Nephron progenitor cell (in vitro differentiated cells): ENCODE data around the gene ARL5C.
"Not testable (repeated sequence)": the region's sequence is repeated elsewhere in the genome, so short reads cannot be mapped to it uniquely, and the experiment has no call there.

Experiments
- DNase-seq: peaks from one replicate; pipeline ENCODE4 v3.0.0; 2021
- H3K27ac Mint-ChIP-seq: 2 replicates; pipeline ENCODE4 v1.8.0; 2021; ENCODE audit warnings: mild to moderate bottlenecking, moderate library complexity, mixed read lengths
- H3K27me3 Mint-ChIP-seq: 2 replicates; pipeline ENCODE4 v1.8.0; 2021; ENCODE audit warnings: mild to moderate bottlenecking, low read depth, mixed read lengths; ENCODE audit not compliant: poor library complexity
- H3K36me3 Mint-ChIP-seq: 2 replicates; pipeline ENCODE4 v1.8.0; 2021; ENCODE audit warnings: low read depth, mixed read lengths
- H3K4me1 Mint-ChIP-seq: 2 replicates; pipeline ENCODE4 v1.8.0; 2021; ENCODE audit warnings: mixed read lengths
- H3K4me3 Mint-ChIP-seq: 2 replicates; pipeline ENCODE4 v1.8.0; 2021; ENCODE audit warnings: mild to moderate bottlenecking, moderate library complexity, mixed read lengths
- H3K9me3 Mint-ChIP-seq: 2 replicates; pipeline ENCODE4 v1.8.0; 2021; ENCODE audit warnings: mild to moderate bottlenecking, moderate library complexity, mixed read lengths
- TF ChIP-seq, protein P1 (sequence below): fragments of 200-600 bp; sonication (generic); IDR thresholded peaks from 2 replicates; pipeline ENCODE4 v1.5.0; 2021; ENCODE audit warnings: antibody characterized with exemption

ARL5C gene

DNA sequence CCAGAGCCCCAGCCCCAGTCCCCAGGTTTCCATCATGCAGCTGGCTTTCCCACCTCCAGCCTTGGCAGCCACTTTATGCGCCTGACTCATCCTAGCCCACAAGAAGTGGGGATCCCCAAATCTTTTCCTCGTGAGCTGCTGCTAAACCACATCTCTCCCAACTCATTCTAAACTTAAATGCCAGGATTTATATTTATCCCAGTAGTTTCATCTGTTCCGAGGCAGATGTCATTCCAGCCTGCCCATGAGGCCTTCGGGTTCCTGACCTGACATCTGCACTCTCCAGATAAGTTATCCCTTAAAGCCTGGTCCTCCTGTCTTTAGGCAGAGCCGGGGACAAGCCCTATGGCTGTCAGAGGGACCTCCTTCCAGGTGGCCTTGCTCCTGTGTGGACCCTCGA lies 31.1 kb downstream of the ARL5C start:
- DNase-seq, result no peak
- H3K27ac Mint-ChIP-seq, result peak overlapping the region; percentile 57
- H3K4me3 Mint-ChIP-seq, result no peak overlapping the region
- no peaks in the 10 kb centered on the region for H3K9me3 Mint-ChIP-seq
- no peaks in the 10 kb centered on the region for H3K36me3 Mint-ChIP-seq
- TF ChIP-seq, protein P1, sequence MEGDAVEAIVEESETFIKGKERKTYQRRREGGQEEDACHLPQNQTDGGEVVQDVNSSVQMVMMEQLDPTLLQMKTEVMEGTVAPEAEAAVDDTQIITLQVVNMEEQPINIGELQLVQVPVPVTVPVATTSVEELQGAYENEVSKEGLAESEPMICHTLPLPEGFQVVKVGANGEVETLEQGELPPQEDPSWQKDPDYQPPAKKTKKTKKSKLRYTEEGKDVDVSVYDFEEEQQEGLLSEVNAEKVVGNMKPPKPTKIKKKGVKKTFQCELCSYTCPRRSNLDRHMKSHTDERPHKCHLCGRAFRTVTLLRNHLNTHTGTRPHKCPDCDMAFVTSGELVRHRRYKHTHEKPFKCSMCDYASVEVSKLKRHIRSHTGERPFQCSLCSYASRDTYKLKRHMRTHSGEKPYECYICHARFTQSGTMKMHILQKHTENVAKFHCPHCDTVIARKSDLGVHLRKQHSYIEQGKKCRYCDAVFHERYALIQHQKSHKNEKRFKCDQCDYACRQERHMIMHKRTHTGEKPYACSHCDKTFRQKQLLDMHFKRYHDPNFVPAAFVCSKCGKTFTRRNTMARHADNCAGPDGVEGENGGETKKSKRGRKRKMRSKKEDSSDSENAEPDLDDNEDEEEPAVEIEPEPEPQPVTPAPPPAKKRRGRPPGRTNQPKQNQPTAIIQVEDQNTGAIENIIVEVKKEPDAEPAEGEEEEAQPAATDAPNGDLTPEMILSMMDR, result no peak
- peaks cover 4% of the 10 kb centered on the region for H3K27me3 Mint-ChIP-seq
- no peaks in the 10 kb centered on the region for H3K4me1 Mint-ChIP-seq

DNA sequence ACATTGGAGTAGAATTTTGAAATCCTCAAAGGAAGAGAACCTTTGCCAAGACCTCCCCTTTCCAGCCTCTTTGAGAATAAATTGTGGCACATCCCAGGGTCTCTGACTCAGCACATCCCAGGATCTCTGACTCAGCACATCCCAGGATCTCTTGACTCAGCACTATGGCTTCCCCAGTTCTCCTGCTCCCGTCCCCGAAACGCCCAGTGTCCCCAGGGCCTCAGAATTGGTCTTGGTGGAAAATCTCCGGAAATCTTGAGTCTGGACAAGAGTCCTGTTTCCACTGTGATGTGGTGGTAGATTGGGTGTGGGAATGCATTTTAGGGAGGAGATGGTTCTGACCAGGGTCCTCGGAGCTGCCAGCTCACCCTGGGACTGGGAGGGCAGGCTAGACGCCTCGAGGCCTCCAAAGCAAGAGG lies 33.8 kb downstream of the ARL5C start:
- H3K27me3 Mint-ChIP-seq, result peaks cover 4% of the 10 kb centered on the region
- no peak for DNase-seq
- no peaks in the 10 kb centered on the region for H3K36me3 Mint-ChIP-seq
- no peak overlapping the region for H3K4me3 Mint-ChIP-seq
- H3K4me1 Mint-ChIP-seq, result no peaks in the 10 kb centered on the region
- no peak overlapping the region for H3K27ac Mint-ChIP-seq
- TF ChIP-seq, protein P1, result no peak
- H3K9me3 Mint-ChIP-seq, result no peaks in the 10 kb centered on the region

DNA sequence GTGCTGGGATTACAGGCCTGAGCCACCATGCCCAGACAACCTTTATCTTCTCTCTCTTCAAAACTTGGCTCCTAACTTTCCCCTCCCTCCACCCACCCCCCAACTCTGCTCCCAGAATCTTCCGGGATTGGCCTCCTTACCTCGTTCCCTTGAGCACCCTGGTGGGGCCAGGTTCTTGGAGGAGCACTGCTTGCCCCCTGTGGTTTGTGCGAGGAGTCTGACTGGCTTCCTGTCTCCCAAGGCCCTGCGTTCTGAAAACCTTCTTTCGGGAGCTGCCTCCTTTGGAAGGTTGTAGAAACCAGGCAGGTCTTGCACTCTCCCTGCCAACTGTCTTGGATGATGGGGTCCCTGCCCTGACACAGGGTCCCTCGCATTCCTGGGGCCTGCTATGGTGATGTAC lies 34.3 kb downstream of the ARL5C start:
- H3K9me3 Mint-ChIP-seq, result no peaks in the 10 kb centered on the region
- H3K4me1 Mint-ChIP-seq, result no peaks in the 10 kb centered on the region
- TF ChIP-seq, protein P1, result no peak
- peaks cover 6% of the 10 kb centered on the region for H3K27me3 Mint-ChIP-seq
- H3K4me3 Mint-ChIP-seq, result no peak overlapping the region
- no peaks in the 10 kb centered on the region for H3K36me3 Mint-ChIP-seq
- H3K27ac Mint-ChIP-seq, result peak overlapping the region; percentile 64
- no peak for DNase-seq

DNA sequence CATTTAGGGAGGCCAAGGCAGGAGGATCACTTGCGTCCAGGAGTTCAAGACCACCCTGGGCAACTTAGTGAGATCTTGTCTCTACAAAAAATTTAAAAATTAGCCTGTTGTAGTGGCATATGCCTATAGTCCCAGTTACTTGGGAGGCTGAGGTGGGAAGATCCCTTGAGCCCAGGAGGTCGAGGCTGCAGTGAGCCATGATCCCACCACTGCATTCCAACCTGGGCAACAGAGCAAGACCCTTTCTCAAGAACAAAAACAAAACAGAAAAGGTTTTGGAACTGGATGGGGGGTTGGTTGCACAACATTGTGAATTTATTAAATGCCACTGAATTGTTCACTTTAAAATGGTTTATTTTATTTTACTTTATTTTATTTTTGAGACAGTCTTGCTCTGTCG lies 35.8 kb downstream of the ARL5C start:
- no peak overlapping the region for H3K27ac Mint-ChIP-seq
- peaks cover 8% of the 10 kb centered on the region for H3K27me3 Mint-ChIP-seq
- TF ChIP-seq, protein P1, result no peak
- no peaks in the 10 kb centered on the region for H3K9me3 Mint-ChIP-seq
- no peak overlapping the region for H3K4me3 Mint-ChIP-seq
- H3K36me3 Mint-ChIP-seq, result no peaks in the 10 kb centered on the region
- no peaks in the 10 kb centered on the region for H3K4me1 Mint-ChIP-seq
- no peak for DNase-seq

DNA sequence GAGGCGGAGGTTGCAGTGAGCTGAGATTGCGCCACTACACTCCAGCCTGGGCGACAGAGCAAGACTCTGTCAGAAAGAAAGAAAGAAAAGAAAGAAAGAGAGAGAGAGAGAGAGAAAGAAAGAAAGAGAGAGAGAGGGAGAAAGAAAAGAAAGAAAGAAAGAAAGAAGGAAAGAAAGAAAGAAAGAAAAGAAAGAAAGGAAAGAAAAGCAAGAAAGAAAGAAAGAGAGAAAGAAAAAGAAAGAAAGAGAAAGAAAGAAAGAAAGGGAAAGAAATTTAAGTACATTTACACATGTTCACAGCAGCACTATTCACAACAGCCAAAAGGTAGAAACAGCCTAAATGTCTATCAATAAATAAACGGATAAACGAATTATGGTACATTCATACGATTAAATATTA lies 36.4 kb downstream of the ARL5C start:
- H3K9me3 Mint-ChIP-seq, H3K27ac Mint-ChIP-seq, H3K4me3 Mint-ChIP-seq, DNase-seq, H3K27me3 Mint-ChIP-seq, H3K4me1 Mint-ChIP-seq, H3K36me3 Mint-ChIP-seq: not testable (repeated sequence)

DNA sequence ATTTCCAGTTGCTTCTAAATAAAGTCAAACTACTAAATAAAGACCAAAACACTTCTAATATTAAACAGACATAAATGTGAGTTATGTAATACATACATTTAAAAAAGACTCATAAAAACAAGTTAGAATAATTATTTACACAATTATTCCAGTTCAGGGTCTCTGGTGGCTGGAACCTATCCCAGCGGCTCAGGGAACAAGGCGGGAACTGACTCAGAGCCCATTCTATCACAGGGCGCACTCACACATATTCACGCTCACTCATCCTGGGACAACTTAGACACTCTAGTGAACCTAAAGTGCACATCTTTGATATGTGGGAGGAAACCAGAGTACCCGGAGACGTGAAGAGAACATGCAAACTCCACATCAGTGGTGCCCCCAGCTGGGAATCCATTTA lies 39.5 kb downstream of the ARL5C start:
- H3K27ac Mint-ChIP-seq, result no peak overlapping the region
- TF ChIP-seq, protein P1, result no peak
- H3K4me3 Mint-ChIP-seq, result no peak overlapping the region
- H3K27me3 Mint-ChIP-seq, result peaks cover 16% of the 10 kb centered on the region
- H3K36me3 Mint-ChIP-seq, result no peaks in the 10 kb centered on the region
- H3K4me1 Mint-ChIP-seq, result no peaks in the 10 kb centered on the region
- DNase-seq, result no peak
- H3K9me3 Mint-ChIP-seq, result no peaks in the 10 kb centered on the region
